Measurements from ENCODE around the gene TMEM80.

TMEM80 gene

DNA sequence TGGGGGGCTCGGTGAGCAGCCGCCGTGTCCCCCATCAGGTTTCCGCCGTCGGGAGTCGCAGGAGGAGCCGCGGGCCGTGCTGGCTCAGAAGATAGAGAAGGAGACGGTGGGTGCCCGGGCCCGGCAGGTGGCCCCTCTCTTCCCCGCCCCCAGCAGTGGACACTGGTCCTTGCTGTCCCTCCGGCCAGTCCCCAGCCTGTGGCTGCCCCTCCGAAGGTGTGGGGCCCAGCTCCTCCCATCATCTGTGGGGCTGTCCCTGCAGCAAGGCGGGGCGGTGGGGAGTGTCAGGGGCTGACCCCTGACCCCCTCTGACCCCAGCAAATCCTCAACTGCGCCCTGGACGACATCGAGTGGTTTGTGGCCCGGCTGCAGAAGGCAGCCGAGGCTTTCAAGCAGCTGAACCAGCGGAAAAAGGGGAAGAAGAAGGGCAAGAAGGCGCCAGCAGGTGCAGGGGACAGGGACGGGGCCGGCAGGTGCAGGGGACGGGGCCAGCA lies 25.7 kb downstream of the TMEM80 start:
- no peak for DNase-seq (ENCODE audit: low read depth)
- H3K4me3 ChIP-seq (replicated peaks; ENCODE audit: low read depth, low read length): no peak overlapping the region
- no peak for TF ChIP-seq CTCF (IDR thresholded peaks at IDR 0.05; ENCODE audit: low read length, missing control alignments)

- TF ChIP-seq CTCF (IDR thresholded peaks at IDR 0.05; ENCODE audit: low read length, missing control alignments): no peak
- H3K4me3 ChIP-seq (replicated peaks; ENCODE audit: low read depth, low read length): no peak overlapping the region
- DNase-seq (ENCODE audit: low read depth): no peak
Observed at GRCh38 chr11:721741-722345, 26.2 kb downstream of the TMEM80 start.

GRCh38 chr11:722346-722811 lies 26.8 kb downstream of the TMEM80 start:
- no peak for TF ChIP-seq CTCF (IDR thresholded peaks at IDR 0.05; ENCODE audit: low read length, missing control alignments)
- DNase-seq (ENCODE audit: low read depth): no peak
- no peak overlapping the region for H3K4me3 ChIP-seq (replicated peaks; ENCODE audit: low read depth, low read length)

DNA sequence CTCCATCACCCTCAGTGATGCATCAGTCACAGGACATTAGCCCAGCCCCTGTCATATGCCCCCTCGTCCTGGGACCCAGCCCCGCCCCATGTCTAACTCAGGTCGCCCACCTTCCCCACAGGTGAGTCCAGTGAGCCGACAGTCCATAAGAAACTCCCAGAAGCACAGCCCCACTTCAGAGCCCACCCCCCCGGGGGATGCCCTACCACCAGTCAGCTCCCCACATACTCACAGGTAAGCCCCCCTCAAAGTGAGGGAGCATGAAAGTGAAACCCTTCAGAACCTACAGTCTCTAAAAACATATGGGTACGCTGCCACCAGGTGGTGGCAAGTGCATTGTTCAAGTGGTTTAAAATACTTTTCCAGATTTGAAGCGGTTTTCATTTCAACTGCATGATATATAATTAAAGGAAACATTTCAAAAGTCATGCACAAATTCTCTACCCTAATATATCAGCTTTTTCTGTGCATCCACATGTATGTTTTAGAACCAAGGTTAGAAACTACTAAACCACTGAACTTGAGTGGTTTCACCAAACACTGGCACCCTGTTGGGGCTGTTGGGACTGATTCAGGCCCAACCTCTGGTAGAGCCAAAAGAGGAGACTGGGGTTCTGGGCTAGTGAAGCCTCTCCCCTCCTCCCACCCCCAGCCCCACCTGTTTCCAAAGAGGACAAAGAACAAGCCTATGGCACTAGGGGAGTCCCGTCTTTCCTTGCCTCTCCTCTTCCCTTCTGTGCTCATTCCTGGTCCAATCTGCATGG lies 27.7 kb downstream of the TMEM80 start:
- peak; percentile 73 for DNase-seq (ENCODE audit: low read depth)
- H3K4me3 ChIP-seq (replicated peaks; ENCODE audit: low read depth, low read length): no peak overlapping the region
- TF ChIP-seq CTCF (IDR thresholded peaks at IDR 0.05; ENCODE audit: low read length, missing control alignments): peak; percentile 67

DNA sequence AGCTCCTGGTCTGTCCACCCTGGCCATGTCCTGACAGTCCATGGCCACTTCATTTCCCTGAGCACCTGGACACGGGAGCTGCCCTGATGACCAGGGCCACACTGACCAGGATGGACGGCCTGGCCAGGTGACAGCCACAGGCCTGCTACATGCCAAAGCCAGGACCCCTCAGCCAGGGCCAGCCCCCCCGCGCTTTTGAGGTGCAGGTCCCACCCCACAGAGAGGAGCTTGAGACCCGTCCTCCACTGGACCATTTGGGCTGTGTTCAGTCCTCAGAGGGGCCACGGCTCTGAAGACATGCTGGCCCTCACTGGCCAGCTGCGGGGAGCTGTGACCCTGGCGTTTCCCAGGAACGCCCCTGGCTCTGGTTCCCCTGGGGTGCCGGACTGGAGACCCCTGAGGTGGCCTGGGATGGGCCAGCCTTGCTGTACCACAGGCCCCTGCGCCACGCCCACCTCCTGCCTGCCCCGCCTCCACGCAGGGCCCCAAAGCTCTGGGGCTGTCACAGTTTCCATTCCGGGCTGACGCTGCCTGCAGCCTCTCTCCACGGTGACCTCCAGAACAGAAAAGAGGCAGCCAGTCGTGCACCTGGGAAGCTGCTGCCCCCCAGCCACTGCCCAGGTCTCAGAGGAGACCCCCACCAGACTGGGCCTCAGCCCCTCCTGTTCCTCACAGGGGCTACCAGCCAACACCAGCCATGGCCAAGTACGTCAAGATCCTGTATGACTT lies 28.6 kb downstream of the TMEM80 start:
- no peak for TF ChIP-seq CTCF (IDR thresholded peaks at IDR 0.05; ENCODE audit: low read length, missing control alignments)
- no peak overlapping the region for H3K4me3 ChIP-seq (replicated peaks; ENCODE audit: low read depth, low read length)
- DNase-seq (ENCODE audit: low read depth): no peak

DNA sequence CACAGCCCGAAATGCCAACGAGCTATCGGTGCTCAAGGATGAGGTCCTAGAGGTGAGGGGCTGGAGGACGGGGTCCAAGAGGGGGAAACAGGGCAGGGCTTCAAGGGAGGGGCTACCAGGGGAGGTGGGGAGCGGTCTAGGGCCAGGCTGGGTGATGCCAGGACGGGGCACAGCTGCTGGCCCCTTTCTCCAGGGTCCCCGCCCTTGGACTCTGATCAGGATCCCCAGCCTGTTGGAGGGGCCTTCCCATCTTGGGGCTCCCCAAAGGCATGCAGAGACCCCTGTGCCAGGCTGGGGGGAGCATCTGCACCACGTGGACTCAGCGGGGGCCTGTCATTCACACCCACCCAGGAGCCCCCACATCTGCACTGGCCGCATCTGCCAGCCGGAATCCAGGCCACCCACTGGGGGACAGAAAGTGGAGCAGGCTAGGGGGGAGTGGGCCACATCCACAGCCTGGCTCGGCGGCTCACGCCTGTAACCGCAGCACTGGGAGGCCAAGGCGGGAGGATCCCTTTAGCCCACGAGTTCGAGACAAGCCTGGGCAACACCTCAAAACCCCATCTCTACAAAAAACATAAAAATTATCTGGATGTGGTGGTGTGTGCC lies 29.3 kb downstream of the TMEM80 start:
- no peak for DNase-seq (ENCODE audit: low read depth)
- no peak for TF ChIP-seq CTCF (IDR thresholded peaks at IDR 0.05; ENCODE audit: low read length, missing control alignments)
- H3K4me3 ChIP-seq (replicated peaks; ENCODE audit: low read depth, low read length): no peak overlapping the region
